Uterus (tissue), 4 donors: ENCODE results near the gene TMEM132E. TPM values are rescaled to one million over a fixed set of nuclear protein-coding genes. Genes with fewer than 3 reads are reported as not detected.

Experiments
- DNase-seq, 2 donors: peaks; one replicate each; pipeline ENCODE4 v3.0.0-alpha.2; 2019 to 2020
- H3K27ac ChIP-seq, 2 donors: fragments of 200-600 bp; sonication (generic); 1 replicate in 1 of 2; 2 replicates in 1 of 2; pipeline ENCODE4 v1.5.1; 2016 to 2018
- H3K27me3 ChIP-seq, 2 donors: fragments of 200-600 bp; sonication (generic); one replicate each; pipeline ENCODE4 v1.5.1; 2018 to 2019; ENCODE audit warnings: control low read depth in 1 of 2
- H3K36me3 ChIP-seq, 2 donors: fragments of 200-600 bp; sonication (generic); one replicate each; pipeline ENCODE4 v1.5.1; 2019; ENCODE audit warnings: control low read depth in 1 of 2
- H3K4me1 ChIP-seq, 2 donors: fragments of 200-600 bp; sonication (generic); one replicate each; pipeline ENCODE4 v1.5.1; 2018 to 2019; ENCODE audit warnings: control low read depth in 1 of 2
- H3K4me3 ChIP-seq, 2 donors: fragments of 200-600 bp; sonication (generic); 1 replicate in 1 of 2; 2 replicates in 1 of 2; pipeline ENCODE4 v1.5.1; 2018 to 2019; ENCODE audit warnings: mild to moderate bottlenecking in 1 of 2
- H3K9me3 ChIP-seq, 2 donors: fragments of 200-600 bp; sonication (generic); one replicate each; pipeline ENCODE4 v1.5.1; 2019; ENCODE audit warnings: control low read depth in 1 of 2
- CTCF ChIP-seq, 4 experiments: fragments of 200-600 bp in 2 of 4; fragments of 450-650 bp in 2 of 4; sonication (generic) in 2 of 4; IDR thresholded peaks; one replicate each; pipeline ENCODE4 v1.5.1; 2016 to 2019; ENCODE audit warnings: antibody characterized with exemption in 4 of 4, mild to moderate bottlenecking in 2 of 4, moderate library complexity in 1 of 4
- POLR2A ChIP-seq, 2 donors: fragments of 450-650 bp; IDR thresholded peaks; one replicate each; pipeline ENCODE4 v1.6.1; 2016; ENCODE audit warnings: antibody characterized with exemption in 2 of 2, mild to moderate bottlenecking in 1 of 2, moderate library complexity in 1 of 2
- intact Hi-C: fragments of 100-400 bp; cut with DNase I; formaldehyde crosslinking; loops from one replicate; pipeline ENCODE4 v1.15.1; 2023; ENCODE audit warnings: low total_unique reads
- total RNA-seq, 4 donors: library from RNA; depleted of rRNA in 3 of 4; stranded (reverse); fragments of >200 nt in 3 of 4; gene quantifications; one replicate each; pipeline versions ENCODE4 v1.1.0 to v1.2.4, GENCODE V29; 2014 to 2023
- donor health status: DM: yes; HTN: yes; CAD: no.

TMEM132E gene
- total RNA-seq, 4 donors from 2014 or later, result 0.90 TPM; not detected in 3

DNA sequence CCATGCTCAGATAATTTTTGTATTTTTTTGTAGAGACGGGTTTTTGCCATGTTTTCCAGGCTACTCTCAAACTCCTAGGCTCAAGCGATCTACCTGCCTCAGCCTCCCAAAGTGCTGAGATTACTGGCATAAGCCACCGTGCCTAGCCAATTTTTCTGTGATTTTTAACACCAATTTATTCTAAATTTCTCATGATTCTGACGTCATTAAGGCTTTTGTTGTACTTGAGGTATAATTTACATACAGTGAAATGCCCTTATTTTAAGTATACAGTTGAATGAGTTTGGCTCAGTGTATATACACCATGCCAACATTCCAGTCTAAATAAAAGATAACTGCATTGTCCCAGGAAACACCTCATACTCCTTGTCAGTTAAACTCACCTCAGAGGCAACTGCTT lies 77.4 kb downstream of the TMEM132E start:
- TF ChIP-seq POLR2A (IDR thresholded peaks at IDR 0.05) (no peak), CTCF (IDR thresholded peaks at IDR 0.05) (no peak)
- Histone ChIP-seq H3K9me3 (no peaks in the 10 kb centered on the region), H3K27me3 (no peaks in the 10 kb centered on the region), H3K4me1 (no peaks in the 10 kb centered on the region), H3K36me3 (no peaks in the 10 kb centered on the region), H3K27ac (no peak overlapping the region), H3K4me3 (no peak overlapping the region)
- intact Hi-C loops, result no loop called here
- DNase-seq, result no peak

DNA sequence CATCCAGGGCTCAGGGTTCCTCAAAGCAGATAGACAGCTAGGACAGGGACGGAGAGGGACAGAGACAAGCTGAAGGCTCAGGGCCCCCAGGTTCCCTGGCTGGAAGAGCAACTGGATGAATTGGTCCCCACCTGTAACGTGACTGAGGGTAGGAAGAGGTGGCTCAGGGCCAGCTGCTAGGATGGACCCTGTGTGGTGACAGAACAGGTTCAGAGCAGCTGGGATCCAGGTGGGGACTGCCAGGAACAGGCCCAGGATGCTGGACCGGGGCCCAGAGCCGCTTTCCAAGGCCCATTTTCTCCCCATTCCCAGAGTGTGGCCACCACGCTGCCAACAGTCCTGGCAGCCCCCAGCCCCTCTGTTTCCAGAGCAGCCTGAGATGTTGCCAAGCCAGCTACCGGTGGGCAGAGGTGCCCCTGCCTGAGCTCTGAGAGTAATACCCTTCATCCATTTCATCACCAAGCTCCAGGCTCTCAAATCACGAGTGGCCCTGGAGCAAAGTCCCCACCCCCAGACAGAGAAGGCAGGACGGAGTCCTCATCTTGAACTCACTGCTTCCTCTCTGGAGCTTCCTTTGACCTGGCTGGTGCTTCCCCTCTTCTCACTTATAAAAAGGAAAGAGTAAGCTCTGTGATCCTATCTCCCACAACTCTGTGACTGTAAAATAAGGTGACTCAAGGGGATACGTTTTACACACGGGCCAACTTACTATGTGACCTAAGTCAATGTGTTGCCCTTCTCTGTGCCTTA lies 79.6 kb downstream of the TMEM132E start:
- H3K4me3 ChIP-seq, result no peak overlapping the region
- intact Hi-C loops, result no loop called here
- TF ChIP-seq CTCF (IDR thresholded peaks at IDR 0.05) (no peak), POLR2A (IDR thresholded peaks at IDR 0.05) (no peak)
- H3K27me3 ChIP-seq, result no peaks in the 10 kb centered on the region
- H3K4me1 ChIP-seq, result no peaks in the 10 kb centered on the region
- H3K9me3 ChIP-seq, result no peaks in the 10 kb centered on the region
- no peak for DNase-seq
- H3K27ac ChIP-seq, result no peak overlapping the region
- H3K36me3 ChIP-seq, result no peaks in the 10 kb centered on the region

DNA sequence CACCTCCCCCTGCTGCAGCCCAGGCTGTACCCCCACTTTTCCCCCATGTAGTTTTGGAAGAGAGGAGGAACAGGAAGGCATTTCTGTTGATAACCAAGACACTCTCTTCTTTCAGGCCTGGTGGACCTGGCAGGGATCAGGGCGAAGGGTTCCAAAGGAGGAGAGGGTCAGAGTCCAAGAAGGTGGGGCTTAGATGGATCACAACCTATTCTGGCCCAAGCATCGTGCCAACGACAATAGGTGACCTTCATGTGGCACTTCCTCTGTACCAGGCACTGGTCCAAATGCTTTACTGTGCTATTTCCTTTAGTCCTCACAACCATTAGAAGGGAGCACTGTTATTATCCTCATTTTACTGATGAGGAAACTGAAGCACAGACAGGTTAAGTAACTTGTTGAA lies 84.3 kb downstream of the TMEM132E start:
- intact Hi-C loops, result no loop called here

DNA sequence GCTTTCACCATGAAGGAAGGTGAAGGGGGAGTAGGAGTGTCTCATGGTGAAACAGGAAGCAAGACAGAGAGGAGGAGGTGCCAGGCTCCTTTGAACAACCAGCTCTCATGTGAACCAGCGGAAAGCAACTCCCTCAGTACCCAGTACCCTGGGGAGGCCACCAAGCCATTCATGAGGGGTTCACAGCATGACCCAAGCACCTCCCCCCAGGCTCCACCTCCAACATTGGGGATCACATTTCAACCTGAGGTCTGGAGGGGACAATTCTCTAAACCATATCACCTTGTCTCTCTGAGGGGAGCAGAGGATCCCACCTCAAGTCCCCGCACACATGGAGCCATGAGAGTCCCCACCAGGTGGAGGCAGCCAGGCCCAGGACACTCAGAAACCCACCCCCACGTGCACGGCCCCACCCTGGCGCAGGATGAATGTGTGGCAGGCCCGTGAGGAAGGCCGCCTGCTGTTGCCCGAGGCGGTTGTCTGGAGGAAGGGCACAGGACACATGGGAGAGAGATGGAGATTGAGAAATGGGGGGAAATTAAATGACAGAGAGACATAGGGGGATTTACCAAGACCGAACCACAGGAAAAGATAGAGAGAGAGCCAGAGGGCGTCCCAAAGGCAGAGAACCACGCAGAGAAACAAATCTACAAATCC lies 85.9 kb downstream of the TMEM132E start:
- TF ChIP-seq CTCF (IDR thresholded peaks at IDR 0.05) (no peak), POLR2A (IDR thresholded peaks at IDR 0.05) (no peak)
- Histone ChIP-seq H3K27me3 (no peaks in the 10 kb centered on the region), H3K4me1 (no peaks in the 10 kb centered on the region), H3K27ac (no peak overlapping the region), H3K36me3 (no peaks in the 10 kb centered on the region), H3K9me3 (no peaks in the 10 kb centered on the region), H3K4me3 (no peak overlapping the region)
- no peak for DNase-seq
- intact Hi-C loops, result no loop called here

More for the DNA sequence above, 84.3 kb downstream of the TMEM132E start:
- H3K4me3 ChIP-seq, result no peak overlapping the region
- no peaks in the 10 kb centered on the region for H3K4me1 ChIP-seq
- H3K27ac ChIP-seq, result no peak overlapping the region
- H3K27me3 ChIP-seq, result no peaks in the 10 kb centered on the region
- TF ChIP-seq POLR2A (IDR thresholded peaks at IDR 0.05) (no peak), CTCF (IDR thresholded peaks at IDR 0.05) (no peak)
- H3K9me3 ChIP-seq, result no peaks in the 10 kb centered on the region
- H3K36me3 ChIP-seq, result no peaks in the 10 kb centered on the region
- no peak for DNase-seq
